ENCODE measurements around the gene IL17B.

Gene IL17B

DNA sequence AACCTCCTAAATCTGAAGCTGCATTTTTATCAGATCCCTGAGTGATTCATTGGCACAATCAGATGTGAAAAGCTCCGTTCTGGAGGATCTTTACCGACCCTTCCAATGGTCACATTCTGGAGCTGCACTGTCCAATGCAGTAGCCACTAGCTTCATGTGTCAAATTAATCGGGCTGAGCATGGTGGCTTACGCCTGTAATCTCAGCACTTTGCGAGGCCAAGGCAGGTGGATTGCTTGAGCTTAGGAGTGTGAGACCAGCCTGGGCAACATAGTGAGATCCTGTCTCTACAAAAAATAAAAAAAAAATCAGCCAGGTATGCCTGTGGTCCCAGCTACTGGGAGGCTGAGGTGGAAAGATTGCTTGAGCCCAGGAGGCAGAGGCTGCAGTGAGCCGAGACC lies 3.7 kb downstream of the IL17B start:
- no peak for DNase-seq

DNA sequence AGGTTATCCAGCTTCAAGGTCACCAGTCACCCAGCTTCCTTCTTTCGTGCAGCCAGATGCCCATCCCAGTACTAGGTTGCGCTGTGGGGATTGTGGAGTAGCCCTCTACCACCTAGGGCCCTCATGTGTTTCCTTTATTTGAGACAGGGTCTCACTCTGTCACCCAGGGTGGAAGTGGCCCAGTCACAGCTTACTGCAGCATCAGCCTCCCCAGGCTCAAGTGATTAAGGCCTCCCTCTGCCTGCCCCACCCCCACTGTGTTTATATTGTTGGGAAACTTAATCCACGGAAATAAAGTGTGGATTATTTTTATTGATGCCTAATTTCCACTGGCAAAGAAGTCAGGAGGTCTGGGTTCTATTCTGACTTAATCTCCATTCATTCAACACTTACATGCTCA lies 4.3 kb downstream of the IL17B start:
- DNase-seq, result no peak

DNA sequence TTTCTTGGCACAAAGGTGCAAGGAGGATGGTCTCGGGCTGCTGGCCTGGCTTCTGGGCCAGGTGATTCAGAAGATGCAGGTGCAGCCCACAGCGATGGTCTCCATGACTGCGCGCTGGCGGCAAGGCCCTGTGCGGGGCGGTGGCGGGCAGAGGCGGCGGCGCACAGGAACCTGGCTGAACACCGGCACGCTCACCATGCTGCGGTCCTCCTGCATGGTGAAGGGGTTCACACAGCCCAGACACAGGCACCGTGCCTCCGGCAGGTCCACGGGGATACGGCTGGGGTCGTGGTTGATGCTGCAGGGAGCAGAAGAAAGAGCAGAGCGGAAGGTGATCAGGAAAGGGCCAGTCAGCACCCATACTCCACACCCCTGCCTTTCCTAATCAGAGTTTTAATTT lies 4.8 kb downstream of the IL17B start:
- no peak for DNase-seq

- DNase-seq, result no peak
These were observed 6.2 kb downstream of the IL17B start for GRCh38 chr5:149372932-149373331.

- no peak for DNase-seq
These were observed 6.9 kb downstream of the IL17B start for GRCh38 chr5:149372076-149372795.

GRCh38 chr5:149371296-149371962 lies 7.7 kb downstream of the IL17B start:
- DNase-seq, result peak; percentile 61

DNA sequence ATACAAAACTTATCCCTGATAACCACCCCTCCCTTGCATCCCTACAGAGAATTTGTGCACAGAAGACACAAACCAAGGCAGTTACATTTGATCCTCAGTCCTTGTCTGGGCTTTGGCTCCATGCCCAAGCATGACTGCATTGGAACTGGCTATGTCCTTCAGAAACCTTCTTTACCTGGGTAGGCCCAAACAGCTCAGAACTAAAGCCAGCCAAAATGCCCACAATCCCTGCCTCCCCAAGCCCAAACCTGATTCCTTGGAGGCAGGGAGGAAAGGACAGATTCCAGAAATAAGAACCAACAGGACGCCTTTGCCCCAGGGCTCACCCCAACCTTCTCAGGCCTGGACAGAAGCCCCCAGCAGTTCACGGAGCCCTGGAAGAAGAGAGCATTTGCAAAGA lies 8.2 kb downstream of the IL17B start:
- DNase-seq, result no peak

GRCh38 chr5:149367972-149368645 lies 11.0 kb downstream of the IL17B start:
- DNase-seq, result no peak

DNA sequence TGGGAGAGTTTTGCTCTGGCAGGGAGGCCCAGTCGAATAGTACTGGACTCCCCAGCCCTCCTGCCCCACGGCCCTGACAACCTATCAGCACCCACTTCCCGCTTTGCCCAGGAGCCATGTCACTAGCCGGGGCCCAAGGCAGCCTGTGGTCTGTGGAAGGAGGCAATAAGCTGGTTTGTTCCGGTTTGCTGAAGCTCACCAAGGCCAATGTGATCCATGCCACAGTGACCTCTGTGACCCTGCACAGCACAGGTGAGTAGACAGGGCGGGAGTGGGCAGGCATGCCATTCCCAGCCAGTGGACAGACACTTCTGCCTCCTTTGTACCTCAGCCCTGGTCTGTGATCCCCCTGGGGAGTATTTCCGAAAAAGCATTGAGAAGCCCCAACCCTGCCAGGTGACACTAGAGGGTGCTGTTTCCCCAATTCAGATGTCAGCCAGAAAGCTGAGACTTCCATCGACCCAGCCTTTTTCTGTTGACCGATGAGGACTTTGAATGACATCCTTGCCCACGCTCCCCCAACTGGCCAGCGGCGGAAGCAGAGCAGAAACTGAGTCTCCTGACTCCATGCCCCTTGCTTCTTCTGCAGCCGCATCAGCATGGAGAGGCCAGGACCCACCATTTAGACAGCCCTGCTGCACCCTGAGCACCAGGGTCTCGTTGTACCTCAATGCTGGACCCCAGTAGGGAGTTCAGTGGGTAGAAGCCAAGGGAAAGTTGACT lies 11.7 kb downstream of the IL17B start:
- peak; percentile 72 for DNase-seq

- DNase-seq, result no peak
These were observed 12.8 kb downstream of the IL17B start for GRCh38 chr5:149366169-149366729.

- no peak for DNase-seq
These were observed 13.7 kb downstream of the IL17B start for GRCh38 chr5:149365418-149365817.

- DNase-seq, result no peak
These were observed 14.4 kb downstream of the IL17B start for GRCh38 chr5:149364719-149365118.

GRCh38 chr5:149363936-149364335 lies 15.2 kb downstream of the IL17B start:
- no peak for DNase-seq

DNA sequence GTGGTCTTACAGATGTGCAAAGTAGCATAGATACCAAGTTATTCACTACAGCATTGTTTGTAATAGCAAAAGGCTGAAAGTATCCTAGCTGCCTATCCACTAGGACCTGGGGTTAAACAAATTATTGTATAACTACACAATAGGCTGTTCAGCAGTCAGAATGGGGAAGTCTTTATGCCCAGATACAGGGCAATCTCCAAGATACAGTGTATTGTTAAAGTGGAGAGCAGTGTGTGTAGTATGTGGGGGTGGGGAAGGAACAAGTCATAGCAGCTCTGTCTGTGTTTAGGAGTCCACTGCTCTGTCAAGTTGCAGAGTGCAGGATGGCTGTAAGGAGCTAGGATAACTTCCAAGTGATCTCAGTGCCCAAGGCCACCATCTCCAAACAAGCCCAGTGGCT lies 15.7 kb downstream of the IL17B start:
- DNase-seq, result no peak

DNA sequence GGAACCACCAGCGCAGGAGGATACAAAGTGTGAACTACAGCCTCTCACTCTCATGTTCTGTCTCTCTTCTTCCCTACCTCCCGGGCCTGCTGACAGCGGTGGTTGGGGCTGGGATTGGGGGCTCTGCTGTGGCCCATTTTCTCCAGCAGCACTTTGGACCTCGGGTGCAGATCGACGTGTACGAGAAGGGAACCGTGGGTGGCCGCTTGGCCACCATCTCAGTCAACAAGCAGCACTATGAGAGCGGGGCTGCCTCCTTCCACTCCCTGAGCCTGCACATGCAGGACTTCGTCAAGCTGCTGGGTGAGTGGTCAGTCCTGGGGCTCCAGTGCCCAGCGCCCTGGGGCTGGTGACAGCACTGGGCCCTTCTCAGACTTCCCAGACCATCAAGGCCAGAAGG lies 16.6 kb downstream of the IL17B start:
- no peak for DNase-seq

DNA sequence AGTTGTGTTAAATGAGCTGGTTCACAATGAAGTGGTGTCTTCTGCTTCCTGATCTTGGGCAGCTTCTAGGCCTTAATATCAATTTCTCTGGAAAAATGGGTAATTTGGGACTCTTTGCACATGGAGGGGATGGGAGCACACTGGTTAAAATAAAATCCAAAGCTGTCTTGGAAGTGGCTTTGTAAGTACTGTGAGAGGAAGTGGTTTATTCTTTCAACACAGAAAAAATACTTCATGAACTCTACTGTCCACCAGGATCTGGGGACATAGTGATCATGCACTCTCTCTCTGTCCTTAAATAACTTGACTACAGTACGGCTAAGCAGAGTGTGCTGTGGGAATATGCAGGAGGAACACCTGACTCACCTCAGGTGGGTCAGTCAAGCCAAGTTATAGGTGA lies 18.8 kb downstream of the IL17B start:
- no peak for DNase-seq

- no peak for DNase-seq
These were observed 20.1 kb downstream of the IL17B start for GRCh38 chr5:149358868-149359495.

- DNase-seq, result peak; percentile 44
These were observed 20.8 kb downstream of the IL17B start for GRCh38 chr5:149358294-149358651.

DNA sequence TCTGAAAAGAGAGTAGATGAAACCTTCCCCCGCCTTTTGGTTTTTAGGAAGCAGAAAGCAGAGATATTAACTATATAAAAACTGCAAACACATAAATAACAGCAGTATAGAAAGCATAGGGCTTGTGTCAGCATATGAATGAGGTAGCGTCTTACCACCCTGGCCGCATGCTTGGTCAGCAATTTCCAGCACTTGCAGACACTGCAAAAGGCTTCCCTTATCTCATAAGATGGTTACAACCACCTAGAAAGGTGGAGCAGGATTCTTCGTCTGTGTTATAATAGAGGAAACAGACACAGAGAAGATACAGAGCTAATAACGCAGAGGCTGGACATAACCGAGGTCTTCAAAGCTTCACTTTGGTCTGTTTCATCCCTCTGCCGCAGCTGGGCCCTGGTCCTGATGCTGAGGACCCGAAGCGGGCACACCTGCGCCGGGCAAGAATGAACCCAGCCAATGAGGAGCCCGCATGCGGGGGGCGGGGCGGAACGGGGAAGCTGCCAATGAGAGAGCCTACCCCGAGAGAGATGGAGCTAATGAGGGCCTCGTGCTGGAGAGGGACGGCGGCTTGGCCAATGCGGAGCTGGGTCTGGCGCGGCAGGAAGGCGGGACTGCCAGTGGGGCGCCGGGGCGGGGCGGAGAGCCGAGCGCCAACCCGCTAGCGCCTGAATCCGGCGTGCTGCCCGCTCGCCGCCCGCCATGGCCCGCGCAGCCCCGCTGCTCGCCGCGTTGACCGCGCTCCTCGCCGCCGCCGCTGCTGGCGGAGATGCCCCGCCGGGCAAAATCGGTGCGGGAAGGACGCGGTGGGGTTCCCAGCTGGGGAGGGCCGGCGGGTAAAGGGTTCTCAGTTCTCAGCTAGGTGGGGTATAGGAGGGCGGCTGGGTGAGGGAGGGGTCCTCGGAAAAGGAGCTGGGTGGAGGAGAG lies 21.5 kb downstream of the IL17B start, which contains the start of gene PCYOX1L:
TSS of gene PCYOX1L (plus strand) at position 677 of the 924 bp plus-strand sequence. CDS start at position 700, 23 bp downstream.
- DNase-seq, result peak; percentile 99

GRCh38 chr5:149356391-149356790 lies 22.7 kb downstream of the IL17B start:
- DNase-seq, result no peak

- no peak for DNase-seq
These were observed 23.4 kb downstream of the IL17B start for GRCh38 chr5:149355688-149356087.

Data from NCI-H345 (cell line).